ENCODE measurements around the gene ADCY5.
A peak's percentile ranks its signal among the peaks of the same experiment; 100 is the strongest.

The ADCY5 gene

GRCh38 chr3:123424999-123425712 lies 23.7 kb downstream of the ADCY5 start:
- no peak for DNase-seq

- DNase-seq, result no peak
These were observed 24.4 kb downstream of the ADCY5 start for GRCh38 chr3:123424321-123424998.

GRCh38 chr3:123423806-123424205 lies 25.1 kb downstream of the ADCY5 start:
- no peak for DNase-seq

GRCh38 chr3:123423031-123423430 lies 25.9 kb downstream of the ADCY5 start:
- DNase-seq, result no peak

- no peak for DNase-seq
These were observed 26.4 kb downstream of the ADCY5 start for GRCh38 chr3:123422457-123422856.

- no peak for DNase-seq
These were observed 27.3 kb downstream of the ADCY5 start for GRCh38 chr3:123421353-123422174.

GRCh38 chr3:123420416-123420968 lies 28.4 kb downstream of the ADCY5 start:
- DNase-seq, result no peak

GRCh38 chr3:123419850-123420297 lies 29.0 kb downstream of the ADCY5 start:
- DNase-seq, result no peak

- DNase-seq, result no peak
These were observed 29.6 kb downstream of the ADCY5 start for GRCh38 chr3:123419181-123419849.

GRCh38 chr3:123416647-123417046 lies 32.2 kb downstream of the ADCY5 start:
- no peak for DNase-seq

GRCh38 chr3:123416173-123416572 lies 32.7 kb downstream of the ADCY5 start:
- DNase-seq, result no peak

GRCh38 chr3:123414973-123415775 lies 33.7 kb downstream of the ADCY5 start:
- no peak for DNase-seq

GRCh38 chr3:123412811-123413604 lies 35.9 kb downstream of the ADCY5 start:
- no peak for DNase-seq

- no peak for DNase-seq
These were observed 36.8 kb downstream of the ADCY5 start for GRCh38 chr3:123412076-123412475.

- DNase-seq, result no peak
These were observed 37.4 kb downstream of the ADCY5 start for GRCh38 chr3:123411340-123412040.

GRCh38 chr3:123410149-123410515 lies 38.8 kb downstream of the ADCY5 start:
- DNase-seq, result no peak

- peak; percentile 13 for DNase-seq
These were observed 39.3 kb downstream of the ADCY5 start for GRCh38 chr3:123409443-123410148.

GRCh38 chr3:123406598-123406997 lies 42.3 kb downstream of the ADCY5 start:
- DNase-seq, result no peak

- DNase-seq, result no peak
These were observed 42.9 kb downstream of the ADCY5 start for GRCh38 chr3:123405936-123406510.

All from NCI-H774 (cell line).